ENCODE data around the gene HLA-DMB. TPM values are rescaled to one million over a fixed set of nuclear protein-coding genes. Genes with fewer than 3 reads are reported as not detected.
"Not testable (repeated sequence)": the region's sequence is repeated elsewhere in the genome, so short reads cannot be mapped to it uniquely, and the experiment has no call there.

The HLA-DMB gene
- total and polyA plus RNA-seq, 12 donors, result 2.7 to 79.8 (median 7.3) TPM

- Histone ChIP-seq H3K36me3 (peaks cover 0 to 6% (median 0%) of the 10 kb centered on the region in 9 donors), H3K27ac (peak overlapping the region in 4 of 10 donors; percentile 17 to 95 (median 38)), H3K4me3 (peak overlapping the region in 1 of 10 donors; percentile 36), H3K27me3 (no peaks in the 10 kb centered on the region), H3K4me1 (peaks cover 0 to 86% (median 15%) of the 10 kb centered on the region in 9 donors), H3K9me3 (peaks cover 0 to 10% (median 0%) of the 10 kb centered on the region in 11 donors)
- 70 to 77% methylated on average over 4 of the region's 4 CpGs for WGBS, 2 donors
- TF ChIP-seq CTCF (IDR thresholded peaks at IDR 0.05), result no peak
- ATAC-seq (peak in 6 of 8 donors; percentile 30 to 56 (median 43)), DNase-seq (no peak)
- intact Hi-C loops (cut with DNase I), result no loop called here
Measured at GRCh38 chr6:32943864-32944649, 3.2 kb upstream of the HLA-DMB start.

DNA sequence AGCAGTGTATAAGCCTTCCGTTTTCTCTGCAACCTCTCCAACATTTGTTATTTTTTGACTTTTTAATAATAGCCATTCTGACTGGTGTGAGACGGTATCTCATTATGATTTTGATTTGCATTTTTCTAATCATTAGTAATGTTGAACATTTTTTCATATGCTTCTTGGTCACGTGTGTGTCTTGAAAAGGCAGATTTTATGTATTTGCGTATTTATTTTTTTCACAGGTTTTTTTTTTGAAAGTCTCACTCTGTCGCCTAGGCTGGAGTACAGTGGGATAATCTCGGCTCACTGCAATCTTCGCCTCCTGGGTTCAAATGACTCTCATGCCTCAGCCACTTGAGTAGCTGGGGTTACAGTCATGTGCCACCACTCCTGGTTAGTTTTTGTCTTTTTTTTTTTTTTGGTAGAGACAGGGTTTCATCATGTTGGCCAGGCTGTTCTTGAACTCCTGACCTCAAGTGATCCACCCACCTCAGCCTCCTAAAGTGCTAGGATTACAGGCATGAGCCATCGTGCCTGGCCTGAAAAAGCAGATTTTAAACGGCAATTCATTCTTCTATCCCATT, 1.8 kb upstream of the HLA-DMB start:
- Histone ChIP-seq H3K27ac (peak overlapping the region in 3 of 10 donors; percentile 32 to 95 (median 44)), H3K36me3 (peaks cover 0 to 11% (median 0%) of the 10 kb centered on the region in 9 donors), H3K4me1 (peaks cover 0 to 87% (median 15%) of the 10 kb centered on the region in 9 donors)
- ATAC-seq; DNase-seq; H3K4me3 ChIP-seq; H3K27me3 ChIP-seq; H3K9me3 ChIP-seq; intact Hi-C loops (cut with DNase I): not testable (repeated sequence)
- WGBS, 2 donors, result 86 to 90% methylated on average over 9 of the region's 9 CpGs

DNA sequence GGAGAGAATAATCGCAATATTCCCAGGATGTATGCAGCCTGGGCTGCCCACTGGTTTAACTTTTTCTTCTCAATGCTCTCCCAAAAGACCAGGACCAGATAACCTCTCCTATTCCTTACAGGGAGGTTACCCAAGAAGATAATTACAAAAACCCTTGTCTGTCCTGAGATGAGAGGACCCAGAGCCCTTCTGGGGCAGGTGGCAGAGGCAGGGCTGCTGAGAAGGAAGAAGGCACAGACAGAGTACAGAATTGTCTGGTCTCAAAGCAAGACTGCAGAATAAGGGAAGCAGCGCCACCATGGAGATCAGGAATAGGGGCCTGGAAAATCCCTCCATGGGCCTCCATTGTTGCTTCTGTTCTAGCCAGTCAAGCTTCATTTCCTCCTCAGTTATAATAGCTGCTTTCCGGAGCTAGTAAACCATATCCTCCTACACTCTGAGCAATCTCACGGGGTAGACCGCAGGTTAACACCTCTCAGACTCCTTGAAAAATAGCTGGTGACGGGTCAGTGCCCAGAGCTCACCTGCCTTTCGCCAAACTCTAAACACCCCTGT, 463 bp upstream of the HLA-DMB start:
- intact Hi-C loops (cut with DNase I), result loop anchor here in 1 of 10 donors (1.0 kb wide), 1 partner anchor 11 kb away; no protein-coding TSS in a partner anchor
- H3K9me3 ChIP-seq, result peaks cover 0 to 6% (median 0%) of the 10 kb centered on the region in 11 donors
- peaks cover 0 to 89% (median 15%) of the 10 kb centered on the region in 9 donors for H3K4me1 ChIP-seq
- H3K27me3 ChIP-seq, result no peaks in the 10 kb centered on the region
- ATAC-seq (peak; percentile 14 to 79 (median 48)), DNase-seq (no peak)
- TF ChIP-seq CTCF (IDR thresholded peaks at IDR 0.05), result no peak
- H3K36me3 ChIP-seq, result peaks cover 0 to 21% (median 0%) of the 10 kb centered on the region in 9 donors
- peak overlapping the region; percentile 71 to 95 (median 84) for H3K27ac ChIP-seq
- H3K4me3 ChIP-seq, result peak overlapping the region in 6 of 10 donors; percentile 39 to 62 (median 57)
- WGBS, 2 donors, result 56 to 59% methylated on average over 7 of the region's 7 CpGs

DNA sequence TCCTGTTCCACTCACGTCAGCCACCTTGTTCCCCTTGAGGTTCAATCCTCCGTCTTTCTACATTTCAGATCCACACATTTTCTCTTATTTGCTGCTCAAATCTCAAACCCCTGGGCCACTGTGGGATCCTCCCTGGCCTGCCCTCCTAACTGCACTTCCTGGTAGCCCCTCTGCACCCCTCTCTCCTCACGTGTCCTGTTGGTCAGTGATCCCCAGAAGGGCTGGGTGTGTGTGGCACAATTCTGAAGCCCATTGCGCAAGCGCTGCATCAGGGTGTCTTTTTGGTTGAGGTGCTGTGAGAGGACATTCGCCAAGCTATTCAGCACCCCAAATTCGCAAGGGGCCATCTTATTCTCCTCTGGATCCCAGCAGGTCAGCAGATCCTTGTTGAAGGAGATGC, 2.3 kb downstream of the HLA-DMB start:
- ATAC-seq (no peak), DNase-seq (no peak)
- Histone ChIP-seq H3K4me1 (peaks cover 0 to 82% (median 15%) of the 10 kb centered on the region in 9 donors), H3K9me3 (no peaks in the 10 kb centered on the region), H3K27me3 (no peaks in the 10 kb centered on the region), H3K36me3 (peaks cover 0 to 42% (median 0%) of the 10 kb centered on the region in 9 donors), H3K27ac (peak overlapping the region in 2 of 10 donors; percentile 6 to 95), H3K4me3 (peak overlapping the region in 1 of 10 donors; percentile 62)
- intact Hi-C loops (cut with DNase I), result loop anchor here in 4 of 10 donors (5.0 to 10.0 kb wide), 3 partner anchors 39 to 306 kb away; no protein-coding TSS in a partner anchor
- 89 to 90% methylated on average over 7 of the region's 7 CpGs for WGBS, 2 donors
- no peak for TF ChIP-seq CTCF (IDR thresholded peaks at IDR 0.05)
